GM12878 (cell line): ENCODE results near the gene DIAPH1. TPM values are rescaled to one million over a fixed set of nuclear protein-coding genes. Genes with fewer than 3 reads are reported as not detected.

Experiments used
- CBX5 ChIP-seq: sonication (generic); IDR thresholded peaks from 2 replicates; pipeline ENCODE4 v1.6.1; 2016; ENCODE audit warnings: low read depth, moderate library complexity, mild to moderate bottlenecking, inconsistent platforms
- CREM ChIP-seq: IDR thresholded peaks from 2 replicates; pipeline ENCODE4 v1.6.1; 2014; ENCODE audit warnings: antibody characterized with exemption, low read depth
- EZH2 ChIP-seq: IDR thresholded peaks from 2 replicates; pipeline ENCODE4 v1.6.1; 2012; ENCODE audit warnings: low read depth, mild to moderate bottlenecking, control low read depth, inconsistent platforms, low read length, borderline replicate concordance; ENCODE audit not compliant: control insufficient read depth
- KAT2A ChIP-seq: conservative IDR thresholded peaks from 2 replicates; pipeline ENCODE4 v1.6.1; 2011; ENCODE audit warnings: low read depth, low read length; ENCODE audit not compliant: control insufficient read depth
- LARP7 ChIP-seq: fragments of 450-650 bp; IDR thresholded peaks from 2 replicates; pipeline ENCODE4 v1.6.1; 2017; ENCODE audit warnings: mild to moderate bottlenecking
- MTA2 ChIP-seq: fragments of 450-650 bp; IDR thresholded peaks from 2 replicates; pipeline ENCODE4 v1.6.1; 2016; ENCODE audit warnings: low read depth, mild to moderate bottlenecking, moderate library complexity
- RBBP5 ChIP-seq: fragments of 200-600 bp; sonication (generic); conservative IDR thresholded peaks from 2 replicates; pipeline ENCODE4 v1.6.1; 2016
- SIX5 ChIP-seq: IDR thresholded peaks from 2 replicates; pipeline ENCODE4 v1.6.1; 2011; ENCODE audit warnings: mild to moderate bottlenecking, low read depth, low read length, moderate library complexity; ENCODE audit not compliant: severe bottlenecking
- SMAD1 ChIP-seq: fragments of 450-650 bp; IDR thresholded peaks from 2 replicates; pipeline ENCODE4 v1.6.1; 2018; ENCODE audit warnings: mild to moderate bottlenecking, low read depth; ENCODE audit not compliant: partially characterized antibody
- USF1 ChIP-seq: IDR thresholded peaks from 2 replicates; pipeline ENCODE4 v1.6.1; 2011; ENCODE audit warnings: borderline replicate concordance, low read depth, mild to moderate bottlenecking, moderate library complexity, mixed read lengths, low read length; ENCODE audit not compliant: insufficient read depth; ENCODE audit errors: extremely low read length
- ZNF384 ChIP-seq: IDR thresholded peaks from 2 replicates; pipeline ENCODE4 v1.6.1; 2012; ENCODE audit warnings: low read depth, mild to moderate bottlenecking, low read length, improper control_type of control experiment, borderline replicate concordance
- ZZZ3 ChIP-seq: IDR thresholded peaks from 2 replicates; pipeline ENCODE4 v1.6.1; 2011; ENCODE audit warnings: low read depth; ENCODE audit not compliant: control insufficient read depth, insufficient read length
- polyA plus RNA-seq, 11 experiments: library from polyadenylated mRNA; depleted of rRNA in 4 of 11; unstranded in 6 of 11; stranded (reverse) in 5 of 11; fragments of >200 nt; fragmentation: Nextera tagmentation in 4 of 11; fragmentation: Illumina TruSeq in 1 of 11; extraction: Ambion mirVana in 4 of 11; extraction: Trizol in 1 of 11; gene quantifications; 1 replicate in 1 of 11; 2 replicates in 10 of 11; pipeline versions ENCODE4 v1.2.1 to v1.2.3, GENCODE V29; 2011 to 2016; ENCODE audit warnings: inconsistent platforms in 2 of 11, missing spikeins in 2 of 11, low read depth in 1 of 11
- total RNA-seq, 4 experiments: library from RNA; depleted of rRNA in 3 of 4; stranded (reverse); fragments of >200 nt in 3 of 4; fragmentation: Illumina TruSeq in 1 of 4; extraction: Trizol in 1 of 4; gene quantifications; 2 replicates each; pipeline versions ENCODE4 v1.2.1 to v1.2.3, GENCODE V29; 2013 to 2021
- TF ChIP-seq, protein P1 (sequence below): IDR thresholded peaks from 2 replicates; pipeline ENCODE4 v1.6.1; 2011; ENCODE audit warnings: mild to moderate bottlenecking, low read depth, low read length, moderate library complexity; ENCODE audit not compliant: insufficient replicate concordance
- TF ChIP-seq, protein P2 (sequence below): fragments of 450-650 bp; IDR thresholded peaks from 2 replicates; pipeline ENCODE4 v1.6.1; 2016; ENCODE audit warnings: mild to moderate bottlenecking
- TF ChIP-seq, protein P3 (sequence below): fragments of 450-650 bp; IDR thresholded peaks from 2 replicates; pipeline ENCODE4 v1.6.1; 2017; ENCODE audit warnings: low read depth, mild to moderate bottlenecking, moderate library complexity
- TF ChIP-seq, protein P4 (sequence below): IDR thresholded peaks from 2 replicates; pipeline ENCODE4 v1.6.1; 2012; ENCODE audit warnings: low read depth, low read length, improper control_type of control experiment
- TF ChIP-seq, protein P5 (sequence below): fragments of 450-650 bp; IDR thresholded peaks from 2 replicates; pipeline ENCODE4 v1.6.1; 2017; ENCODE audit warnings: mild to moderate bottlenecking, moderate library complexity
- TF ChIP-seq, protein P6 (sequence below): IDR thresholded peaks from 2 replicates; pipeline ENCODE4 v1.6.1; 2012; ENCODE audit warnings: low read depth, low read length, improper control_type of control experiment

DIAPH1 gene
- total and polyA plus RNA-seq, 10 of the 15 experiments (the other 5 are each of a cell fraction or from before 2014, with no cell fraction given): 37.8 to 168 (median 59.0) TPM

- TF ChIP-seq, protein P1, sequence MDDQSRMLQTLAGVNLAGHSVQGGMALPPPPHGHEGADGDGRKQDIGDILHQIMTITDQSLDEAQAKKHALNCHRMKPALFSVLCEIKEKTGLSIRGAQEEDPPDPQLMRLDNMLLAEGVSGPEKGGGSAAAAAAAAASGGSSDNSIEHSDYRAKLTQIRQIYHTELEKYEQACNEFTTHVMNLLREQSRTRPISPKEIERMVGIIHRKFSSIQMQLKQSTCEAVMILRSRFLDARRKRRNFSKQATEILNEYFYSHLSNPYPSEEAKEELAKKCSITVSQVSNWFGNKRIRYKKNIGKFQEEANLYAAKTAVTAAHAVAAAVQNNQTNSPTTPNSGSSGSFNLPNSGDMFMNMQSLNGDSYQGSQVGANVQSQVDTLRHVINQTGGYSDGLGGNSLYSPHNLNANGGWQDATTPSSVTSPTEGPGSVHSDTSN: no peak
- no peak for TF ChIP-seq KAT2A
- TF ChIP-seq, protein P2, sequence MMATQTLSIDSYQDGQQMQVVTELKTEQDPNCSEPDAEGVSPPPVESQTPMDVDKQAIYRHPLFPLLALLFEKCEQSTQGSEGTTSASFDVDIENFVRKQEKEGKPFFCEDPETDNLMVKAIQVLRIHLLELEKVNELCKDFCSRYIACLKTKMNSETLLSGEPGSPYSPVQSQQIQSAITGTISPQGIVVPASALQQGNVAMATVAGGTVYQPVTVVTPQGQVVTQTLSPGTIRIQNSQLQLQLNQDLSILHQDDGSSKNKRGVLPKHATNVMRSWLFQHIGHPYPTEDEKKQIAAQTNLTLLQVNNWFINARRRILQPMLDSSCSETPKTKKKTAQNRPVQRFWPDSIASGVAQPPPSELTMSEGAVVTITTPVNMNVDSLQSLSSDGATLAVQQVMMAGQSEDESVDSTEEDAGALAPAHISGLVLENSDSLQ: no peak
- TF ChIP-seq, protein P3, sequence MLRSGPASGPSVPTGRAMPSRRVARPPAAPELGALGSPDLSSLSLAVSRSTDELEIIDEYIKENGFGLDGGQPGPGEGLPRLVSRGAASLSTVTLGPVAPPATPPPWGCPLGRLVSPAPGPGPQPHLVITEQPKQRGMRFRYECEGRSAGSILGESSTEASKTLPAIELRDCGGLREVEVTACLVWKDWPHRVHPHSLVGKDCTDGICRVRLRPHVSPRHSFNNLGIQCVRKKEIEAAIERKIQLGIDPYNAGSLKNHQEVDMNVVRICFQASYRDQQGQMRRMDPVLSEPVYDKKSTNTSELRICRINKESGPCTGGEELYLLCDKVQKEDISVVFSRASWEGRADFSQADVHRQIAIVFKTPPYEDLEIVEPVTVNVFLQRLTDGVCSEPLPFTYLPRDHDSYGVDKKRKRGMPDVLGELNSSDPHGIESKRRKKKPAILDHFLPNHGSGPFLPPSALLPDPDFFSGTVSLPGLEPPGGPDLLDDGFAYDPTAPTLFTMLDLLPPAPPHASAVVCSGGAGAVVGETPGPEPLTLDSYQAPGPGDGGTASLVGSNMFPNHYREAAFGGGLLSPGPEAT: no peak
- TF ChIP-seq CBX5: no peak
- TF ChIP-seq, protein P4, sequence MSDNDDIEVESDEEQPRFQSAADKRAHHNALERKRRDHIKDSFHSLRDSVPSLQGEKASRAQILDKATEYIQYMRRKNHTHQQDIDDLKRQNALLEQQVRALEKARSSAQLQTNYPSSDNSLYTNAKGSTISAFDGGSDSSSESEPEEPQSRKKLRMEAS: no peak; the same call in 1 of the 2 replicates
- no peak for TF ChIP-seq ZNF384
- TF ChIP-seq RBBP5: no peak
- 0 out of 2 replicates have a peak, but pooled peaks have one; percentile 19 for TF ChIP-seq MTA2
- no peak for TF ChIP-seq SMAD1
- TF ChIP-seq USF1: no peak
- TF ChIP-seq, protein P5, sequence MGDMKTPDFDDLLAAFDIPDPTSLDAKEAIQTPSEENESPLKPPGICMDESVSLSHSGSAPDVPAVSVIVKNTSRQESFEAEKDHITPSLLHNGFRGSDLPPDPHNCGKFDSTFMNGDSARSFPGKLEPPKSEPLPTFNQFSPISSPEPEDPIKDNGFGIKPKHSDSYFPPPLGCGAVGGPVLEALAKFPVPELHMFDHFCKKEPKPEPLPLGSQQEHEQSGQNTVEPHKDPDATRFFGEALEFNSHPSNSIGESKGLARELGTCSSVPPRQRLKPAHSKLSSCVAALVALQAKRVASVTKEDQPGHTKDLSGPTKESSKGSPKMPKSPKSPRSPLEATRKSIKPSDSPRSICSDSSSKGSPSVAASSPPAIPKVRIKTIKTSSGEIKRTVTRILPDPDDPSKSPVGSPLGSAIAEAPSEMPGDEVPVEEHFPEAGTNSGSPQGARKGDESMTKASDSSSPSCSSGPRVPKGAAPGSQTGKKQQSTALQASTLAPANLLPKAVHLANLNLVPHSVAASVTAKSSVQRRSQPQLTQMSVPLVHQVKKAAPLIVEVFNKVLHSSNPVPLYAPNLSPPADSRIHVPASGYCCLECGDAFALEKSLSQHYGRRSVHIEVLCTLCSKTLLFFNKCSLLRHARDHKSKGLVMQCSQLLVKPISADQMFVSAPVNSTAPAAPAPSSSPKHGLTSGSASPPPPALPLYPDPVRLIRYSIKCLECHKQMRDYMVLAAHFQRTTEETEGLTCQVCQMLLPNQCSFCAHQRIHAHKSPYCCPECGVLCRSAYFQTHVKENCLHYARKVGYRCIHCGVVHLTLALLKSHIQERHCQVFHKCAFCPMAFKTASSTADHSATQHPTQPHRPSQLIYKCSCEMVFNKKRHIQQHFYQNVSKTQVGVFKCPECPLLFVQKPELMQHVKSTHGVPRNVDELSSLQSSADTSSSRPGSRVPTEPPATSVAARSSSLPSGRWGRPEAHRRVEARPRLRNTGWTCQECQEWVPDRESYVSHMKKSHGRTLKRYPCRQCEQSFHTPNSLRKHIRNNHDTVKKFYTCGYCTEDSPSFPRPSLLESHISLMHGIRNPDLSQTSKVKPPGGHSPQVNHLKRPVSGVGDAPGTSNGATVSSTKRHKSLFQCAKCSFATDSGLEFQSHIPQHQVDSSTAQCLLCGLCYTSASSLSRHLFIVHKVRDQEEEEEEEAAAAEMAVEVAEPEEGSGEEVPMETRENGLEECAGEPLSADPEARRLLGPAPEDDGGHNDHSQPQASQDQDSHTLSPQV: 0 out of 2 replicates have a peak, but pooled peaks have one; percentile 12
- no peak for TF ChIP-seq ZZZ3
- 0 out of 2 replicates have a peak, but pooled peaks have one; percentile 13 for TF ChIP-seq CREM
- TF ChIP-seq SIX5: no peak
- TF ChIP-seq EZH2: no peak
- peak; percentile 69; the same call in 1 of the 2 replicates for TF ChIP-seq LARP7
- TF ChIP-seq, protein P6, sequence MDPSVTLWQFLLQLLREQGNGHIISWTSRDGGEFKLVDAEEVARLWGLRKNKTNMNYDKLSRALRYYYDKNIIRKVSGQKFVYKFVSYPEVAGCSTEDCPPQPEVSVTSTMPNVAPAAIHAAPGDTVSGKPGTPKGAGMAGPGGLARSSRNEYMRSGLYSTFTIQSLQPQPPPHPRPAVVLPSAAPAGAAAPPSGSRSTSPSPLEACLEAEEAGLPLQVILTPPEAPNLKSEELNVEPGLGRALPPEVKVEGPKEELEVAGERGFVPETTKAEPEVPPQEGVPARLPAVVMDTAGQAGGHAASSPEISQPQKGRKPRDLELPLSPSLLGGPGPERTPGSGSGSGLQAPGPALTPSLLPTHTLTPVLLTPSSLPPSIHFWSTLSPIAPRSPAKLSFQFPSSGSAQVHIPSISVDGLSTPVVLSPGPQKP: no peak
Measured at GRCh38 chr5:141636413-141637122, 17.8 kb upstream of the DIAPH1 start, which contains the start of the genes HDAC3 and RELL2 (continued).
